ENCODE results near the gene TNNI3. TPM values are rescaled to one million over a fixed set of nuclear protein-coding genes. Genes with fewer than 3 reads are reported as not detected.
"Not testable (repeated sequence)": the region's sequence is repeated elsewhere in the genome, so short reads cannot be mapped to it uniquely, and the experiment has no call there.

The TNNI3 gene
- total RNA-seq, 1 donor from 2014 or later: 0.41 TPM

DNA sequence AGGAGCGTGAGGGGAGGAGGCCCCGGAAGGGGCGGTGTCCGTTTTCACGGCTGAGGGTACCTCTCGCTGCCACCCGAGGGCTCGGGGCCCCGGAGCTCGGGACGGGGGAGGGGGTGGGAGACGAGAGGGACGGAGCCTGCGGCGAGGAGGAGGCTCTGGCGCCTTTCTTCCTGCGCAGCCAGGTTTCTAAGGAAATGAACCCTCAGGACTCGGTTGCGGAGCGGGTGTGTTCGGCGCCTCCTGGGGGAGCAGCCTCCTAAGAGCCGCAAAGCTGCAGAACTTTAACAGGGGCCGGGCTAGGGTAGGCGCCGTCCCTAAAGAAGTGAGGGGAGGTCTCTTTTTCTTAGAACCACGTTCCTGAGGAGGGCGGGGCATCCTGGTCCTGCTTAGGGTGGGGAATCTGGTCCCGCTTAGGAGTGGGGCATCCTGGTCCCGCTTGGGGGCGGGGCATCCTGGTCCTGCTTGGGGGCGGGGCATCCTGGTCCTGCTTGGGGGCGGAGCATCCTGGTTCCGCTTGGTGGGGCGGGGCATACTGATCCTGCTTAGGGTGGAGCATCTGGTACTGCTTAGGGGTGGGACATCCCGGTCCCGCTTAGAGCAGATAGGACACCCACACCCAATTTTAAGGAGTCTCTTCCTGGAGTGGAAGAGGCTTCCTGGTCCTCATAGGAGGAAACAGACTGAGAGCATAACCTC is 16.3 kb upstream of the TNNI3 start:
- FAIRE-seq (no peak), DNase-seq (ENCODE audit: low spot score in 2 of 2) (peak; percentile 46 to 66)

DNA sequence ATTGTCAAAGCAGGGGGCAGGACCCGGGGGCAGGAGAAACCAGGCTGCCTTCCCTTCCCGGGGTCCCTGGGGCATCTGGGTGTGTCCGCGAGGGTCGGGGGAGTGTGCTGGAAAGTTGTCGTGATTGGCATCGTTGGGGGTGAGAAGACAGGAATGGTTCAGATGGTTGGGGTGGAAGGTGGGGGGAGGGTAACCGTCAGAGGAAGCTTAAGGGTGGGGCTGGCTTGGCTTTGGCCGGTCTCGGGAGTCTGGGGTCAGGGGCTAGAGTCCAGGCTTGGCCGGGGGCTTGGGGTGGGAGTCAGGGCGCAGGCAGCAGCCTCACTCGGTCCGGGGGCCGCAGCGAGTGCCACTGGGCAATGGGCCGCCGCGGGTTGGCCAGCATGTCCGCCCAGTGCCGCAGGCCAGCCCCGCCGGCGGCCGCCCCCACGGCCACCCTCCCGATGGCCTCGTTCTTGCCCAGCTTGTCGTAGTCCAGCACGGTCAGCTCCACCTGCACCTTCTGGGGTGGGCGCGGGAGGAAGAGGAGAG is 15.7 kb upstream of the TNNI3 start:
- FAIRE-seq: no peak
- DNase-seq (ENCODE audit: low spot score in 2 of 2): no peak

DNA sequence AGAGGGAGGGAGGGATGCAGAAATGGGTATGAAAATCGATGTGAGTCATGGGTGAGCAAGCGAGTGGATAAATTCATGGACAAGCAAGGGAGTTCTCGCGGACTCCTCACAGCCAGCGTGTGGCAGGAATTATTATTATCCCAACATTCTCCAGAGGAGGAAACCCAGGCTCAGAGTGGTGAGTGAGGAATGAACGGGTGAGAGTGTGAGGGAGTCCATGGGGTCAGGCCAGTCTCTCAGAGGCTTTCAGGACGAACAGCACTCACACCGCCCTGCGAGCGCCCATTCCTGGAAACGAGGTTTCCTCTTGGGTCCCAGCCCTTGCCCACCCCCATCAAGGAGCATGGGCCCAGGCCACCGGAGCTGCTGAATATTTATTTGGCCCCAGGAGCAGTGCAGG is 15.2 kb upstream of the TNNI3 start:
- FAIRE-seq: no peak
- DNase-seq (ENCODE audit: low spot score in 2 of 2): no peak

DNA sequence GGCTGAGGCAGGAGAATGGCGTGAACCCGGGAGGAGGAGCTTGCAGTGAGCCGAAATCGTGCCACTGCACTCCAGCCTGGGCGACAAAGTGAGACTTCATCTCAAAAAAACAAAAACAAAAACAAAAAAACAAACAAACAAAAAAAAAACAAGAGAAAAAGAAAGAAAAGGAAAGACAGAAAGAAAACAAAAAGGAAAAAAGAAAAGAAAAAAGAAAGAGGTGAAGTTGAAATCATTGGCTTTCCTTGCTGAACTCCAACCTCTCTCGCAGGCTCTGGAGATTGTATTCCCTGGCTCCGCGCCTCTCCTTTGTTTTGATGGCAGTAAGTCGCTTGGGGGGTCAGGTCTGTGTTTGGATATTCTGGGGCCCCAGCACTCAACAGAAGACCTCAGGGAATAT is 14.8 kb upstream of the TNNI3 start:
- not testable (repeated sequence) for FAIRE-seq; DNase-seq (ENCODE audit: low spot score in 2 of 2)

DNA sequence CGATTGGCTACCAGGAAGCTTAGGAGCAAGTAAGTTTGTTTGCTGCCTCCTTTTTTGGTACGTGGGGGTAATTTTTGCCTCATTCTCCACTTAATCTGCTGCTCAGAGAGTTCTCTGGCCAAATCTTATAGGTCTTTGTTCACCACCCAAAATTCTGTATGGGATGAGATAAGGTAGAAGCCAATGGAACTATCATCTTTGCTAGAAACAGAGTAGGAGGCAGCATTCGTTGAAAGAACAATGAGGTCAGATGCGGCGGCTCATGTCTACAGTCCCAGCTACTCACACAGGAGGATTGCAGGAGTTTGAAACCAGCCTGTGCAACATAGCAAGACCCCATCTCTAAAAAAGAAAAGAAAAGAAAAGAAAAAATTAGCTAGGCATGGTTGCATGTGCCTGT is 13.9 kb upstream of the TNNI3 start:
- DNase-seq (ENCODE audit: low spot score in 2 of 2): no peak
- no peak for FAIRE-seq

DNA sequence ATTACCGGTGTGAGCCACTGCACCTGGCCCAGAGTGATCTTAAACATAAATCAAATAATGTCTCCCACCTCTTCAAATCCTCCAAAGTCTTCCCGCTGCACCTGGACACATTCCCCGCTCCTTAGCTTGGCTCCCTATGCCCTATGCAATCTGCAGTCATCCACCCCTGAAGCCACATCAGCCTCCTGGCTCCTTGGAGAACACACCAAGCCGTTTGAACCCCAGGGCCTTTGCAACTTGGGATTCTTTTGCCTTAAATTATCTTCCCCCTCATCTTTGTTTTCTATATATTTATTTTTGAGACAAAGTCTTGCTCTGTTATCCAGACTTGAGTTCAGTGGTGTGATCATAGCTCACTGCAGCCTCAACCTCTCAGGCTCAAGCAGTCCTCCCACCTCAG is 11.6 kb upstream of the TNNI3 start:
- FAIRE-seq (no peak), DNase-seq (ENCODE audit: low spot score in 2 of 2) (no peak)

DNA sequence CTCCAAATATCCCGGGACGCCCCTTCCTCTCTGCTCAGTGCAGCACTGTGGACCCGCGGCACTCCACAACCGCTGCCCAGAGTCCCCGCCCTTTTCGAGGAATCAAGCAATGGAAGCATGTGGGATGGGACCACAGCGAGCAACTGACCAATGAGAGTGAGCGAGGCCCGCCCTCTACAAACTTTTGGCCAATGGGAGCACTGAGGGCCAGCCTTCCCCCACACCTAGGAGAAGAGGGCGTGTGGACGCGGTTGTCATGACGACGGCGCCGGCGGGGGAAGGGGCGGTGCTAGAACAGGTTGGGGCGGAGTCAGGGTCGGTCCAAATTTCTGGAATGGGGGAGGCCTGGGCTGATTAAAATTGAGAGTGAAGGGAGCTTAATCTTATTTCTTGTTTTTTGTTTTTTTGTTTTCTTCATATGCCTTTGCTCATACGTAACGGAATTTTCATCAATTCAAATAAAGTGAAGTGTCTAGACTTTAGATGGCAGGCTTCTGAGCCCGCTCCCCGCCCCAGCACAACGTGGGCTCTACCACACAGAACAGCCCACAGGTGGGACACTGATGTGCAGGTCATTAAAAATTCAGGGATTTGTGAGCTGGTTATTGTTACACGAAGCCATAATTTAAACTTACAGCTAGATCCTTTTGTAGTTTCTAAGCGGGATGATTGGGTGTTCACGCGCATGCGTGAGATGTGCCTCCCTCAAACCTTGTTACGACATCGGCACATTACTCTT is 9.2 kb upstream of the TNNI3 start, which contains the start of gene DNAAF3:
TSS of gene DNAAF3 (minus strand) at position 84 of the 739 bp plus-strand sequence. CDS start 200 bp downstream, outside the sequence.
- FAIRE-seq: no peak
- DNase-seq (ENCODE audit: low spot score in 2 of 2): peak; percentile 95 to 98

DNA sequence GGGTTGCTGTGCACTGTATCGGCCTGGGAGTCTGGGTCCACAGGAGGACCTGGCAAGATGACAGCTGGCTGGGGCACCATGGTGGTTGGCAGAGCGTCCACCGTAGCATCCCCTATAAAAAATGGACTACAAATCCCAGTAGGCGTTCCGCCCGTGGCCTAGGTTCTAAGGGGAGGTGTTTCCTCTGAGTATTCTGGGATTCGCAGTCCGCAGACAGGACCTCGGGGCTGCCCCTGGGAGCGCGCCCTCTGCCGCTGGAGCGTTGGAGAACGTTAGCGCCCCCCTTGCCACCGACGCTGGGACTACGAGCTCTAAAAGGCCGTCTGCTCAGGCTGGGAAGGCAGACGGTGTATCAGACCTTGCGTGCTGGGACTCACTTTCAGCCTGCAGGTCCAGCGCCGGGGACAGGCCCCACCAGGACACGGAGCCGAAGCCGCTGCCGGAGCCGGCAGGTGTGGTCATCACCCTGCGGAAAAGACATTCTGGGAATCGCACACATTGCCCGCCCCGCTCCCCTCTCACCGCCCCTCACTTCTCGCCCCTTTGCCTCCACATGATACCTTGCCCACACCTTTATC is 8.5 kb upstream of the TNNI3 start:
- DNase-seq (ENCODE audit: low spot score in 2 of 2): peak; percentile 54 to 74
- FAIRE-seq: no peak

DNA sequence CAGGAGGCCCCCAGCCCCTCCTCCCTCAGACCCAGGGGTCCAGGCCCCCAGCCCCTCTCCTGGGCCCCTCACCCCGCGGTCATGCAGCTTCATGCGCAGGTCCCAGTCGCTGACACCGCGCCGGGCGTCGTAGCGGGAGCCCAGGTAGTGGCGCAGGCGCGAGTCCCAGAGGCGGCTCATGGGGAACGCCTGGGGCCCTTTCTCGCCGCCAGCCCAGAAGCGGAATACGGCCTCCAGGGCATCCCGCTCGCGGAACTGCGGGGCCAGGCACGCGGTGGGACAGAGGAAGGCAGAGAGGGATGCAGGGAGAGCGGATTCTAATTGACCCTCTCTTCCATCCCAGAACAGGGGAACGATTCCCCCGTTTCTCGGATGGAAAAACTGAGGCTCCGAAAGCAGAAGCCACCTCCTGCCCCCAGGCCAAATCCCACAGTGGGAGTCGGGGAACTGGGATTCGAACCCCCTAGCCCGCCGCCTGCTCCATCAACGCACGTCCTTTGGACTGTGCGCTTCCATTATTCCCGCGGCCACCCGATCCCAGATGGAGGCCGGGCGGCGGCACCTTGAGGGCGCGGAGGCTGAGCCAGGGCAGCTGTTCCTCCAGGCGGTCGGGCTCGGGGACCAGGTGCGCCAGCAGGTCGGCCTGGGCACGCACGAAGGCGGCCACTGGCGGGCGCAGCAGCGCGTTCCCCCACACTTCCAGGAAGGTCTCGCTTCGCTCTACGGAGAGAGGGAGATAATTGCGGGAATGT is 4.2 kb upstream of the TNNI3 start:
- no peak for DNase-seq (ENCODE audit: low spot score in 2 of 2)
- FAIRE-seq: no peak

DNA sequence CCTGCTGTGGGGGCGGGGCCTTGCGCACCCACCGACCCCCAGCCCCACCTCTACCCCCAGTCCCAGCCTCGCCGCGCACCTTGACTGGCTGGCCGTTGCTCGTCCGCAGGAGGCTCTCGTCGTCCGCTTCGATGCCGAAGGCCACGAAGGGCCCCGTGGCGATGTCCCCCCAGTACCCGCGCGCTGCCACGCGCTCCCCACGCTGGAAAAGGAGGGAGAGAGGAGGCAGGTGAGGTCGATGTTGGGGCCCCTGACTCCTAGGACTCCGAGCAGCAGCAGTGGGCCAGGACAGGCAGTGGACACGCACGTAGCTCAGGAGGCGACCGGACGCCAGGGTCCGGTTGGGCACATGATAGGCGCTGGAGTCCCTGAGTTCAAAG is 3.4 kb upstream of the TNNI3 start:
- FAIRE-seq: no peak

DNA sequence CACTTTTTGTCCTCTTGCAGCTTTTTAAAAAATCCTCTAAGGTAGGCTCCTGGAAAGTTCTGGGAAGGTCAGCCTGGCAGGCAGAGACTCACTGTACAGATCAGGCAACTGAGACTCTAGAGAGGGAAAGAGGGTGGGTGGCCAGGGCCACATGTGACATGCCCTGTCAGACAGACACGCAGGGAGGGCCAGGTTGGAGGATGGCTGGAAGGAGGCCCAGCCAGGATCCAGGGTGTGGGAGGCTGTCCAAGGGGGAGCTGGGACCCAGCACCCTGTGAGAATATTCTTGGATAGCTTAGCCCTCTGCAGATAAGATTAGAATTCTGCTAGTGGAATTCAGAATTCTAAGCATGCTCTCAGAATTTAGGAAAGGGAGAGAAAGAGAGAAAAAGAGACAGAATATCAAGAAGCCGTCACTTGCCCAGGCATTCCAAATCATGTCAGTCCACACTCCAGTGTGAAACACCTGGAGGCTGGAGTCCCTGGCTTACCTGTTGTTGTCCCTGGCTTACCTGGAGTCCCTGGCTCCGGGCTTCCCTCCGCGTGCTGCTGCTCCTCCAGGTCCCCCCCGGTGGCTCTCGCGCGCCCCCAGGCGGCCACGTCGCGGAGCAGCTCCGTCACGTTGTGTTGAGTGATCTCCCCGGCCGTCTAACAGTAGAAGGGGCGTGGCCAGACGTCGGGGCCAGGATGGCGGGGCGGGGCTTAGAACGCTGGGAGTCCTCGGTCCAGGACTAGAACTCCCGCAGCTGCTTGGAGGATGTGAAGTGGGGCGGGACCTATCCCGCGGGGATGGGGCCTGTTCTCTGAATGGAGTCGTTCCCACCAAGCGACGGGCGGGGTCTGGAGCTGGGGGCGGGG is 2.8 kb upstream of the TNNI3 start:
- no peak for FAIRE-seq
- peak; percentile 74 to 92 for DNase-seq (ENCODE audit: low spot score in 2 of 2)

More for the DNA sequence above, 3.4 kb upstream of the TNNI3 start:
- DNase-seq (ENCODE audit: low spot score in 2 of 2): no peak

DNA sequence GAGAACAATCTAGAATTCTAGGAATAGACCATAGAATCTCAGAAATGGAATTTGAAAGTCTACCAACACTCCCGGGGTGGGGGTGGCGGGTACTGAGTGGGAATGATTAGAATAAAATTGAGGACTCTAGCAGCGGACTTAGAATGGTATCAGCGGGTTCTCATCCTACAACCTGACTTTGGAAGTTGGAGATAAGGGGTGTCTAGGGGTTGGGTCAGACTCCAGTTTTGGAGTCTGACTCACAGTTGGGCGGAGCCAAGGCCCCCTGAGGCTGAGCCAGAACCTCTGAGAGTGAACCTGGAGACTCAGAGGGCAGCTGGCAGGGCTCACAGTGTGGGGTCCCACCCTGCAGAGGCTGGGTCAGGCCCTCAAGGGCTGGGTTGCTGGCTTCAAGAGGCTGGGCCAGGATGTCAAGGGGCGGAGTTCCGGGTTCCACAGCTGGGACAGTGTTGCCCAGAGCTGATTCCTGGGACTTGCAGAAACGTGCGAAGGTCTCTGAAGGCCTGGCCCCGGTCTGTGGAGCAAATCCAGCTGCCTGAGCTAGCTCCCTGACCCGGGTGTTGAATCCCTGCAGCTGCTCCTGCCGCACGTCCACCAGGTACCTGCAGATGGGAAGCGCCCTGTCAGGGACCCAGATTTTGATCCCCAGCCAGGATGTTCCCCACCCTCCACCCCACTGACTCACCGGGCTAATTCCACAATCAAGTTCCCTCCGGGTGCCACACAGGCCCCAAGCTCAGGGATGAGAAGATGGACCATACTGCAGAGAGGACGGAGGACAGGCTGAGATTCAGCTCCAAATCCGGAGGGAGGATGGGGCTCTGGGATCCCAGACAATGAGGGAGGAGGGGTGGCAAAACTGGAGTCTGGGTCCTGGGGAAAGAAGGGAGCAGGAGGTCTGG is 1.6 kb upstream of the TNNI3 start:
- FAIRE-seq (no peak), DNase-seq (ENCODE audit: low spot score in 2 of 2) (no peak)

DNA sequence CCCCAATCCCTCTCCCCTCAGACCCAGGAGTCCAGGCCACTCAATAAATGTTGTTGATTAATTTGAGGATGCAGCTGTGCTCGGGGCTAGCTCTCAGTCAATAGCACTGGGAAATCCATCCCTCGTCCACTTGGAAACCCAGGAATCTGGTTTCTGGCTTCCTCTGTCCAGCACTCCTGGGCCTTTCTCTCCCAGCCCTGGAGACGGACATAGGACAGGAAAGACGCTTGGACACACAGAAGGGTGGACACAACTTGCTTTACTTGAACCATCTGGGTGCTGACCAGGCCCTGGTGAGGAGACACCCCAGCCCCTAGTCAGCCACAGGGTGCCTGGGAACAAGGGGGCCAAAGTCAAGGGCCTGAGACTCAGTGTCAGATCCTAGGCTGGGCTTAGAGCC is 891 bp upstream of the TNNI3 start:
- DNase-seq (ENCODE audit: low spot score in 2 of 2): no peak
- no peak for FAIRE-seq

DNA sequence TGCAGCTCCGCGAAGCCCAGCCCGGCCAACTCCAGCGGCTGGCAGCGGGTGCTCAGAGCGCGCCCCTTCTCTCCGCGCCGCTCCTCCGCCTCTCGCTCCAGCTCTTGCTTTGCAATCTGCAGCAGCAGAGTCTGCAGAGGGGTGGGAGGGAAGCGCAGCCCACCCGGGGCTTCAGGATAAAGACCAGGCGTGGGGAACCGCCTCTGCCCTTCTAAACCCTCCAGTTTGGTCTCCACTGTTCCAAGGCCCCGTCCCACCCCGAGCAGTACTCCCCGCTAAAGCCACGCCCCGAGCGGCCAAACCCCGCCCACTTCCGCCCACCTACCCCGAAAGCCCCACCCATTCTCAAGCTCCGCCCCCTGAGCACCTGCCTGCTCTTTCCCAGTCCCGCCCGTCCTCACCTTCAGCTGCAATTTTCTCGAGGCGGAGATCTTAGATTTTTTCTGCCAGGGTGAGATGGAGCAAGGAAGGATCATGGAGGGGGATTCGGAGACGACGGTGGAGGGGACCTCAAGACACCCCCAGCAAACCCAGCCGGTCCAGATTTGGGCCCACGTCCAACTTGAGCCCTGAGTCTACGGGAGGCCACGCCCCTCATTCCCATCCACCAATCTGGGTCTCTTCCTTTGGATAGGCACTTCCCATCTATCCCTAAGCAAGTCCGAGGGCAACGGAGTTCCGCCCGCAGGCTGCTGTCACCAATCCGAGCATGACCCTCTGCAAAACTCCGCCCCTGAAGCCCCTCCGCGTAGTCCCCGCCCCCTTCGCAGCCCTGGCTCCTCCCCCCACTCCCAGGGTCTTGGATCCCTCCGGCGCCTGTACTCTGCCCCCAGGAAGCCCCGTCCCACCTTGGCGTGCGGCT is 1.1 kb downstream of the TNNI3 start:
- DNase-seq (ENCODE audit: low spot score in 2 of 2) (peak; percentile 35 to 71), FAIRE-seq (no peak)

DNA sequence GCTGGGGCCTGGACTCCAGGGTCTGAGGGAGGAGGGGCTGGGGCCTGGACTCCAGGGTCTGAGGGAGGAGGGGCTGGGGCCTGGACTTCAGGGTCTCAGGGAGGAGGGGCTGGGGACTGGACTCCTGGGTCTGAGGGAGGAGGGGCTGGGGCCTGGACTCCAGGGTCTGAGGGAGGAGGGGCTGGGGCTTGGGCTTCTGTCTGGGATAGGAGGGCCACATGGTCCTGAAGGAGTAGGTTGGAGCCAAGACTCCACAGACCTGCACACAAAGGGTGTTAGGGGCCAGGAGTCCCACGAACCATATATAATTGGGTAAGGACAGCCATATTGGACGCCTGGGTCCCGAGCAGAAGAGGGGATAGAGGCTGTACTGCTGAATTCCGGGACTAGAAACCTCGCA is 1.7 kb downstream of the TNNI3 start:
- not testable (repeated sequence) for DNase-seq (ENCODE audit: low spot score in 2 of 2); FAIRE-seq

DNA sequence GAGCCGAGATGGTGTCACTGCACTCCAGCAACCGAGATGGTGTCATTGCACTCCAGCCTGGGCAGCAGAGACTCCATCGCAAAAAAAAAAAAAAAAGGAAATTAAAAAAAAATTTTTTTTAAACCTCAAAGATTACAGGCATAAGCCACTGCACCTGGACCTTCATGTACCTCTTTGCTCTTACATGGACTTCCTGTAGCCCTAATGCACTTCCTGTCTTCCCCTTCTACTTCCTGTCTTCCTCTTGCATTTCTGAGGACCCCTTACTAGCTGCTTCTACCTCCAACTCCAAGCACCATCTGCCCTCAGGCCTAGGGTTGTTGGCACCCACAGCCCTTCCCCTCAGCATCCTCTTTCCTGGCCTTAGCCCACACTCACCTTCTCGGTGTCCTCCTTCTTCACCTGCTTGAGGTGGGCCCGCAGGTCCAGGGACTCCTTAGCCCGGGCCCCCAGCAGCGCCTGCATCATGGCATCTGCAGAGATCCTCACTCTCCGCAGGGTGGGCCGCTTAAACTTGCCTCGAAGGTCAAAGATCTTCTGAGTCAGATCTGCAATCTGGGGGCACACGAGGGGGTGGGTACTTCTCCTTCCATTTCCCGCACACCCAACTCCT is 3.8 kb downstream of the TNNI3 start:
- FAIRE-seq (no peak), DNase-seq (ENCODE audit: low spot score in 2 of 2) (no peak)

DNA sequence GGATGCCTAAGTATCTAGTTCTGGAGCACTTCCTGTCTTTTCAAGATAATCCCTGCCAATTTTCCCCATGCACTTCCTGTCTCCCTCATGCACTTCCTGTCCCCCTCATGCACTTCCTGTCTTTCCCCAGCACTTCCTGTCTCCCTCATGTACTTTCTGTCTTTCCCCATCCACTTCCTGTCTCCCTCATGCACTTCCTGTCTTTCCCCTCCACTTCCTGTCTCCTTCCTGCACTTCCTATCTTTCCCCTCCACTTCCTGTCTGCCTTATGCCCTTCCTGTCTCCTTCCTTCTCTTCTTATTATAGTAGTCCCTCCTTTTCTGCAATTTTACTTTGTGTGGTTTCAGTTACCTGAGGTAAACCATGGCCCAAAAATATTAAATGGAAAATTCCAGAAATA is 5.5 kb downstream of the TNNI3 start:
- no peak for FAIRE-seq
- no peak for DNase-seq (ENCODE audit: low spot score in 2 of 2)

Measured in frontal cortex (tissue), 4 donors.